Stimulated activated naive B cell treated with anti-CD40 and anti-IgM and Interleukin-4, amounts not matched to agents 10 μg/mL and 1 μg/mL and 100 μg/mL, for 72 hours (primary cell): ENCODE results near the gene PLEKHN1.
A peak's percentile ranks its signal among the peaks of the same experiment; 100 is the strongest.
"Not testable (repeated sequence)": the region's sequence is repeated elsewhere in the genome, so short reads cannot be mapped to it uniquely, and the experiment has no call there.

Source experiments
- ATAC-seq, 2 donors: fragments of 150-1000 bp; cut with Tn5 transposase; replicated peaks; 2 replicates each; pipeline ENCODE4 v1.10.0; 2021; ENCODE audit warnings: moderate library complexity in 1 of 2
- DNase-seq: peaks from one replicate; pipeline ENCODE4 v3.0.0; 2021
- H3K27ac Mint-ChIP-seq: one replicate; pipeline ENCODE4 v1.8.0; 2022; ENCODE audit warnings: mild to moderate bottlenecking, mixed read lengths
- H3K27me3 Mint-ChIP-seq, 2 donors: one replicate each; pipeline ENCODE4 v1.8.0; 2022; ENCODE audit warnings: mixed read lengths in 2 of 2
- H3K36me3 Mint-ChIP-seq, 2 donors: one replicate each; pipeline ENCODE4 v1.8.0; 2022; ENCODE audit warnings: mixed read lengths in 2 of 2, mild to moderate bottlenecking in 1 of 2
- H3K4me1 Mint-ChIP-seq, 2 donors: one replicate each; pipeline ENCODE4 v1.8.0; 2022; ENCODE audit warnings: mixed read lengths in 2 of 2, mild to moderate bottlenecking in 1 of 2
- H3K4me3 Mint-ChIP-seq, 2 donors: one replicate each; pipeline ENCODE4 v1.8.0; 2022; ENCODE audit warnings: mild to moderate bottlenecking in 2 of 2, mixed read lengths in 2 of 2, moderate library complexity in 1 of 2
- H3K9me3 Mint-ChIP-seq, 2 donors: one replicate each; pipeline ENCODE4 v1.8.0; 2022; ENCODE audit warnings: mixed read lengths in 2 of 2, mild to moderate bottlenecking in 1 of 2

PLEKHN1 gene

DNA sequence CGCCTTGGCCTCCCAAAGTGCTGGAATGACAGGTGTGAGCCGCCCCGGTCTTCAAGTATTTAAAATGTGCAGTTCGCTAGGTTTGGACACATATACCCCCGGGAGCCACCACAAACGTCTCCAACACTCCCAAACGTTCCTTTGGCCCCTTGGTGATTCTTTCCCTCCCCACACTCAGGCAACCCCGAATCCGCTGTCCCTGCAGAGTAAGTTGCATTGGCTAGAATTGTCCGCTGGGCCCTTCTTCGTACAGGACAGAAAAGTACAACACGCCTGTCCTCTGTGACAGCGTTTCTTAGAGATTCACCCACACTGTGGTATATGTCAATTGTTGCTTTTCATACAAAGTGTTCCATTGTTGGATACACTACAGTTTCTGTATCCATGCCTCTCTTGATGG lies 18.8 kb downstream of the PLEKHN1 start:
- Mint-ChIP-seq H3K4me1 (peaks cover 0 to 9% of the 10 kb centered on the region in 2 donors), H3K36me3 (peaks cover 2 to 7% of the 10 kb centered on the region in 2 donors), H3K27me3 (peaks cover 53 to 65% of the 10 kb centered on the region in 2 donors), H3K27ac (no peak overlapping the region), H3K9me3 (peaks cover 6 to 8% of the 10 kb centered on the region in 2 donors), H3K4me3 (no peak overlapping the region)
- ATAC-seq (no peak), DNase-seq (no peak)

DNA sequence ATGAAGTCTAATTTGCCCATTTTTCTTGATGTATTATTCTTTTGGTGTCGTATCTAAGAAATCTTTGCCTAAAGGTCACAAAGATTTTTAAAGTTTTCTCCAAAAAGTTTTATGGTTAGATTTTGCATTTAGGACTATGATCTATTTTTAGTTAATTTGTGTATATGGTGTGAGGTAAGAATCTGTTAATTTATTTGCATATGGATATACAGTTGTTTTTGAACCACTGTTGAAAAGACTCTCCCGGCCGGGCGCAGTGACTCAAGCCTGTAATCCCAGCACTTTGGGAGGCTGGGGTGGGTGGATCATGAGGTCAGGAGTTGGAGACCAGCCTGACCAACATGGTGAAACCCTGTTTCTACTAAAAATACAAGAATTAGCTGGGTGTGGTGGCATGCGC lies 21.8 kb downstream of the PLEKHN1 start:
- Mint-ChIP-seq H3K27ac (peak overlapping the region; percentile 42), H3K9me3 (peaks cover 9 to 13% of the 10 kb centered on the region in 2 donors), H3K4me1 (peaks cover 6 to 13% of the 10 kb centered on the region in 2 donors), H3K27me3 (peaks cover 49 to 78% of the 10 kb centered on the region in 2 donors)
- DNase-seq, H3K4me3 Mint-ChIP-seq, ATAC-seq, H3K36me3 Mint-ChIP-seq: not testable (repeated sequence)

DNA sequence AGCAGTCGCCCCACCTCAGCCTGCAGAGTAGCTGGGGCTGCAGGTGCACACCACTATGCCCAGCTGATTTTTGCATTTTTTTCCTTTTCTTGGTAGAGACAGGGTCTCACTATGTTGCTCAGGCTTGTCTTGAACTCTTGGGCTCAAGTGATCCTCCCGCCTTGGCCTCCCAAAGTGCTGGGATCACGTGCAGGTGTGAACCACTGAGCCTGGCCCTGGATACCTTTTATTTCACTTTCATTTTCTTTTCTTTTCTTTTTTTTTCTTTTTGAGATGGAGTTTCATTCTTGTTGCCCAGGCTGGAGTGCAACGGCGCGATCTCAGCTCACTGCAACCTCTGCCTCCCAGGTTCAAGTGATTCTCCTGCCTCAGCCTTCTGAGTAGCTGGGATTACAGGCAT lies 25.0 kb downstream of the PLEKHN1 start:
- not testable (repeated sequence) for H3K4me3 Mint-ChIP-seq, H3K36me3 Mint-ChIP-seq, DNase-seq, ATAC-seq, H3K27ac Mint-ChIP-seq
- peaks cover 11 to 13% of the 10 kb centered on the region in 2 donors for H3K4me1 Mint-ChIP-seq
- peaks cover 41 to 80% of the 10 kb centered on the region in 2 donors for H3K27me3 Mint-ChIP-seq
- peaks cover 9 to 13% of the 10 kb centered on the region in 2 donors for H3K9me3 Mint-ChIP-seq

DNA sequence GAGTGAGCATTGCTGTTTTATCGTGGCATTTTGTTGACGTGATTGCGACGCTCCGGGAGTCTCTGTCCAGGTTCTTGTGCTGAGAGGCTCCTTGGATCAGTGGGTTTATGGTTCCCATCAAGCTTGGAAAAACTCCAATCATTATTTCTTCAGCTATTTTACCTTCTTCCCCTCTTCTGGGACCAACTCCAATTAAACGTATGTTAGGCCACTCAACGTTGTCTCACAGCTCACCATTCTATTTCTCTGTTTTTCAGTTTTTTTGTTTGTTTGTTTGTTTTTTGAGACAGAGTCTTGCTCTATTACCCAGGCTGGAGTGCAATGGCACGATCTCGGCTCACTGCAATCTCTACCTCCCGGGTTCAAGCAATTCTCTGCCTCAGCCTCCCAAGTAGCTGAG lies 25.6 kb downstream of the PLEKHN1 start:
- peaks cover 40 to 78% of the 10 kb centered on the region in 2 donors for H3K27me3 Mint-ChIP-seq
- H3K4me3 Mint-ChIP-seq, result no peak overlapping the region
- H3K27ac Mint-ChIP-seq, result no peak overlapping the region
- H3K4me1 Mint-ChIP-seq, result peaks cover 11 to 13% of the 10 kb centered on the region in 2 donors
- ATAC-seq (no peak), DNase-seq (no peak)
- peaks cover 4 to 7% of the 10 kb centered on the region in 2 donors for H3K36me3 Mint-ChIP-seq
- peaks cover 9 to 13% of the 10 kb centered on the region in 2 donors for H3K9me3 Mint-ChIP-seq

DNA sequence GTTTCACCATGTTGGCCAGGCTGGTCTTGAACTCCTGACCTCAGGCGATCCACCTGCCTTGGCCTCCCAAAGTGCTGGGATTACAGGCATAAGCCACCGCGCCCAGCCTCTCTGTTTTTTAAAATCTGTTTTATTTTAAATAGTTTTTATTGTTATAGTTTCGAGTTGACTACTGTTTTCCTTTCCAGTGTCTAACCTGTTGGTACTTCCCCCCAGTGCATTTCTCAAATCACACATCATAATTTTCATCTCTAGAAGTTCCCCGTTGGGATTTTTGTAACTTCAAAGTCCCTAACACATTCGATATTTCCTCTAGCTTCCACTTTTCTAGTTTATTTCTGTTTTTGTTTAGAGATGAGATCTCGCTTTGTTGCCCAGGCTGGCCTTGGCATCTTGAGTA lies 26.1 kb downstream of the PLEKHN1 start:
- peaks cover 9 to 13% of the 10 kb centered on the region in 2 donors for H3K9me3 Mint-ChIP-seq
- no peak for DNase-seq
- no peak overlapping the region for H3K27ac Mint-ChIP-seq
- peaks cover 4 to 7% of the 10 kb centered on the region in 2 donors for H3K36me3 Mint-ChIP-seq
- ATAC-seq, result peak in 1 of 2 donors; percentile 48
- H3K27me3 Mint-ChIP-seq, result peaks cover 45 to 82% of the 10 kb centered on the region in 2 donors
- H3K4me1 Mint-ChIP-seq, result peaks cover 11 to 13% of the 10 kb centered on the region in 2 donors
- no peak overlapping the region for H3K4me3 Mint-ChIP-seq

DNA sequence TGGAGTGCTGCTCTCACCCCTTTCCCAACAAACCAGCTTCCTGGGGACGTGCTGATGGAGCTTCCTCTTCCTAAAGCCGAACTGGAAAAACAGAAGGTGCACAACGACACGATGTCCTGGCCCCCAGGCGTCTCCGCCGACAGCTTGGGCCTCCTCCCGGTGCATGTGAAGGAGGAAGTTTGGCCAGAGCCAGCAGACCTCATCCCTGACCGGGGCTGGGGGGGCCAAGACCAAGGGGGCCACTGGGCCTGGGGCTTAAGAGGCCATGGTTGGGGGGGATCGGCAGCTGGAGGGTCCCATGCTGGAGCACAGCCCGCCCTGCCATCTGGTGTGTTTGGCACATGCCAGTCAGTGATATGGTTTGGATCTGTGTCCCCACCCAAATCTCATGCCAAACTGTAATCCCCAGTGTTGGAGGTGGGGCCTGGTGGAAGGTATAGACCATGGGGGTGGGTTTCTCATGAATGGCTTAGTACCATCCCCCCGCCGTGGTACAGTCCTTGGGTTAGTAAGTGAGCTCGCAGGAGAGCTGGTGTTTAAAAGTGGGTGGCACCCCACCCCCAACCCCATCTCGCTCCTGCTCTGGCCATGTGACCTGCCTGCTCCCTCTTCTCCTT lies 27.2 kb downstream of the PLEKHN1 start:
- Mint-ChIP-seq H3K36me3 (peaks cover 4 to 7% of the 10 kb centered on the region in 2 donors), H3K4me1 (peaks cover 13 to 14% of the 10 kb centered on the region in 2 donors), H3K9me3 (peaks cover 9 to 12% of the 10 kb centered on the region in 2 donors)

DNA sequence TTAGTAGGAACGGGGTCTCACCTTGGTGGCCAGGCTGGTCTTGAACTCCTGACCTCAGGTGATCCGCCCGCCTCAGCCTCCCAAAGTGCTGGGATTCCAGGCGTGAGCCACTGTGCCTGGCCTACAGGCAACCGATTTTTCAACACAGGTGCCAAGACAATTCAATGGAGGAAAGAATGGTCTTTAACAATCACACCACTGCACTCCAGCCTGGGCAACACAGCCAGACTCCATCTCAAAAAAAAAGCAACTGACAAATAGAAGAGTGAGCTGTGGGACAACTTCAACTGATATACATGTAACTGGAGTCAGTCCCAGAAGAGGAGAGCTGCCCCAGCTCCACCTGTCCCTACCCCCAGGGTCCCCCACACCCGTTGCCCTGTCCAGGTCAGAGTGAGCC lies 28.3 kb downstream of the PLEKHN1 start:
- H3K36me3 Mint-ChIP-seq, H3K27ac Mint-ChIP-seq, ATAC-seq, DNase-seq, H3K9me3 Mint-ChIP-seq, H3K4me3 Mint-ChIP-seq: not testable (repeated sequence)
- Mint-ChIP-seq H3K27me3 (peaks cover 43 to 77% of the 10 kb centered on the region in 2 donors), H3K4me1 (peaks cover 10 to 14% of the 10 kb centered on the region in 2 donors)

More for the DNA sequence above, 27.2 kb downstream of the PLEKHN1 start:
- DNase-seq (no peak), ATAC-seq (no peak)
- Mint-ChIP-seq H3K27me3 (peaks cover 47 to 84% of the 10 kb centered on the region in 2 donors), H3K27ac (no peak overlapping the region), H3K4me3 (no peak overlapping the region)

DNA sequence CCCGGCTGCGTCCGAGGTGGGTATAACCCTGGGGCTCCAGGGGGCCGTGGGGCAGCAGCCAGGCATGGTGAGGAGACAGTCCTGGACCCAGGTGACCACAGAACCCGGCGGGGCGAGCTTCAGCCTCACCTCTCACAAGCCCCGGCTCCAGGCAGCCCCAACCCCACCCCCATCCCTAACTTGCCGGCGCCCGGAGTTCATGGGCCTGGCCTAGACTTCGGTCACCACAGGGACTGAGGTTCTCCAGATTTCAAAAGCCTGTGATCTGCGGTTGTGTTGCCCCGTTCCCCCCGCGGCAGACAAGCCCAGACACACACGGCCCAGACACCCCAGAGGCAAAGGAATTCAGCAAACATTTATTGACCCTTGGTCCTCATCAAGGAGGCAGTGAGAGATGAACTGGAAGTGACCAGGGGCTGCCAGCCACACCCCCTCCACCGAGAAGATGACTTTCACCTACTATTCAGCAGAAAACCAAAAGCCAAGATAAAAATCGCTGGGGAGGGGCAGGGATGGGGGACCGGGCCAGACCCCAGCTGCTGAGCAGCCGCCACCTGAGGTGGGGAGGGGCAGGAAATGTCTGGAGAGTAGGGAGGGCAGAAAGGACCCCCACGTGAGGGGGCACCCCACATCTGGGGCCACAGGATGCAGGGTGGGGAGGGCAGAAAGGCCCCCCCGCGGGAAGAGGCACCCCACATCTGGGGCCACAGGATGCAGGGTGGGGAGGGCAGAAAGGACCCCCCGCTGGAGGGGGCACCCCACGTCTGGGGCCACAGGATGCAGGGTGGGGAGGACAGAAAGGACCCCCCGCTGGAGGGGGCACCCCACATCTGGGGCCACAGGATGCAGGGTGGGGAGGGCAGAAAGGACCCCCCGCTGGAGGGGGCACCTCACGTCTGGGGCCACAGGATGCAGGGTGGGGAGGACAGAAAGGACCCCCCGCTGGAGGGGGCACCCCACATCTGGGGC lies 29.7 kb downstream of the PLEKHN1 start:
- Mint-ChIP-seq H3K4me3 (no peak overlapping the region), H3K4me1 (peaks cover 12 to 19% of the 10 kb centered on the region in 2 donors), H3K27me3 (peaks cover 44 to 71% of the 10 kb centered on the region in 2 donors), H3K27ac (no peak overlapping the region), H3K9me3 (peaks cover 3 to 5% of the 10 kb centered on the region in 2 donors), H3K36me3 (peaks cover 0 to 3% of the 10 kb centered on the region in 2 donors)
- ATAC-seq (no peak), DNase-seq (no peak)

DNA sequence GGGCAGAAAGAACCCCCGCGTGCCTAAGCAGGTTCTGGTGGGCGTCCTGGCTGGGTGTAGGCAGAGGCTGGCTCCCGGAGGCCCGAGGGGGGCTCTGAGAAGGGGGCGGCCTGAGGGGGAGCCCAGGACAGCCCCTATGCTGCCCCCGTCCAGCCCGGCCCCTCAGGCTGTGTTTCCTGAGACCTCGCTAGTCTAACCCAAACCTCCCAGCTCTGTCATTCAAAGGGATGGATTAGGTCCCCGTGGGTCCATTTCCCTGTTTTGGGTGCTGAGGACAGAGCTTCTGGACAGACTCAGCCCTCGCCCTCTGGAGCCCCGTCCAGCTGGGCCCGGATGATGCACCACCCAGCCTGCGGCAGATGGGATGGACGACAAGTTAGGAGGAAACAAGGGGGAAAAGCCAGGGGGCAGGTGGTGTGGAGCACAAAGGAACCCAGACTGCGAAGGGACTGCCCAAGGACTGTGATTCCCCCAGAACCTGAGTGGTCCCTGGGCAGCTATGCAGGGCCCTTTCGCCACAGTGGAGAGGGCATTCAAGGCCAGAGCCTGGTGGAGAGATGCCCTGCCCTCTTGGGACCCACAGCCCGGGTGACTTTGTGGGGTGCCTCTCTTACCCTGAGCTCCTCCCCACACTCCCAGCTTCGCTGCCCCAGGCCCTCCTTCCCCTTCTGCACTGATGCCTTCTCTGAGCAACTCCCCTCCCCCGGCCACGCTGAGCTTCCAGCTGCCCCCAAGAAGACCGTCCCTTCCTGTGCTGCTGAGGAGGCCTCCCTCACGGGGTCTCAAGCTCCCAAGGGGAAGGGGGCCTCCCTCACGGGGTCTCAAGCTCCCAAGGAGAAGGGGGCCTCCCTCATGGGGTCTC lies 30.8 kb downstream of the PLEKHN1 start:
- peaks cover under 1 to 3% of the 10 kb centered on the region in 2 donors for H3K9me3 Mint-ChIP-seq
- peaks cover 38 to 65% of the 10 kb centered on the region in 2 donors for H3K27me3 Mint-ChIP-seq
- peaks cover 11 to 25% of the 10 kb centered on the region in 2 donors for H3K4me1 Mint-ChIP-seq
- DNase-seq, result no peak
- ATAC-seq, result no peak
- no peaks in the 10 kb centered on the region for H3K36me3 Mint-ChIP-seq
- peak overlapping the region in 1 of 2 donors; percentile 8 for H3K4me3 Mint-ChIP-seq
- H3K27ac Mint-ChIP-seq, result peak overlapping the region; percentile 62

DNA sequence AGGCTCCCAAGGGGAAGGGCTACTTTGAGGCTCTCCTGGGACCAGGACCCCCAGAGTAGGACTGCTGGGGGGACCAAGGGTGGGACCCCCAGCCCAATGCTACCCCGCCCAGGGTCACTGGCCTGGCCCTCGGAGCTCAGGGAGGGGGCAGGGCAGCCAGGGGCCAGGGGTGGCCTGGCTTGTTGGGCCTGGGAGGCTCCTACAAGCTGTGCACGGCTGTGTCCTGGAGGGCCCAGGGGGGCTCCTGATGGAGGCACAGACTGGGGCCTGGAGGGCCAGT lies 31.4 kb downstream of the PLEKHN1 start:
- no peaks in the 10 kb centered on the region for H3K36me3 Mint-ChIP-seq
- DNase-seq, result no peak
- H3K27ac Mint-ChIP-seq, result peak overlapping the region; percentile 62
- ATAC-seq, result no peak
- peaks cover 36 to 61% of the 10 kb centered on the region in 2 donors for H3K27me3 Mint-ChIP-seq
- H3K9me3 Mint-ChIP-seq, result peaks cover 0 to under 1% of the 10 kb centered on the region in 2 donors
- no peak overlapping the region for H3K4me3 Mint-ChIP-seq
- H3K4me1 Mint-ChIP-seq, result peaks cover 9 to 22% of the 10 kb centered on the region in 2 donors

DNA sequence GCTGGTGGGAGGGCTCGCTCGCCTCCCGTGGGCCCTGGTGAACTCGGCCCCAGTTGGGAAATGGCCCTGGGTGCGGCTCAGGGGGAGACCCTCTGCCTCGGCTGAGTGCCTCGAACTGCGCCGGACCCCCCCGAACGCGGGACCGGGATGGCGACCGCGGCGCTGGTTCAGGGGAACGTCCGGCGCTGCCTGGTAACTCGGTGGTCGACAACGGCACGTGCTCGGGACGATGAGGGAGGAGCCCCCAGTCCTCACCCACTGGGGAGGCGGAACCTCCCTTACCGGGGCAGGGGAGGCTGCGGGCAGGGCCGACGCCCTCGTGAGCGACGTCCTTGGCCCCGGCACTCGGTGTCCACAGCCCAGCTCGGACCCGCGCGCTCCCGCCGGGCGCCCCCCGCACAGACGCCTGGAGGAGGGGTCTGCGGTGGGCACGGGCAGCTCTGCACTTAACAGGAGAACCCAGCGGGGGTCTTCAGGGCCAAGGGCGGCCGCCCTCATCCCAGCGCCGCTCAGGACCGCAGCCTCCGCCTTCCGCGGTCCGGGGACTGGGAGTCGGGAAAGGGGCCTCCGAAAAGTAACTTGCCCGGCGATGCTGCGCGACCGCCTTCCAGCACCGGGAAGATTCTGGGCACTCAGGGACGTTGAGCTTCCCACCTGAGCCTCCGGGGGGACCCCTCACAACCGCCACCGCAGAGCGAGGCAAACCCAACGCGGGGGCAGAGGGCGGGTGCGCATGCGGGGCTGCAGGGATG lies 31.9 kb downstream of the PLEKHN1 start:
- no peak overlapping the region for H3K27ac Mint-ChIP-seq
- H3K9me3 Mint-ChIP-seq, result no peaks in the 10 kb centered on the region
- H3K27me3 Mint-ChIP-seq, result peaks cover 39 to 60% of the 10 kb centered on the region in 2 donors
- peaks cover 9 to 21% of the 10 kb centered on the region in 2 donors for H3K4me1 Mint-ChIP-seq
- ATAC-seq (no peak), DNase-seq (no peak)
- H3K36me3 Mint-ChIP-seq, result no peaks in the 10 kb centered on the region
- peak overlapping the region; percentile 53 to 56 for H3K4me3 Mint-ChIP-seq

DNA sequence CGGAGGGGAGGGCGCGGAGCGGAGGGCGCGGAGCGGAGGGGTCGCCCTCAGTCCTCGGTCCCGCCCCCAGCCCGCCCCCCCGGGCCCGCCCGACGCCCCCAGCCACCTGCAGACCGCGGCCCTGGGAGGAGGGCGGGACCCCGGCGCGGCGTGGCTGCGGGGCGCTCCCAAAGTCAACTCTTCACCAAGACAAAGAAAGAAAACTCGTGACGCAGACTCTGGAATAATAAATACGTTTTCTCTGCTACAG lies 32.4 kb downstream of the PLEKHN1 start:
- Mint-ChIP-seq H3K36me3 (no peaks in the 10 kb centered on the region), H3K9me3 (no peaks in the 10 kb centered on the region), H3K27me3 (peaks cover 43 to 59% of the 10 kb centered on the region in 2 donors), H3K27ac (no peak overlapping the region), H3K4me1 (peaks cover 9 to 21% of the 10 kb centered on the region in 2 donors), H3K4me3 (no peak overlapping the region)
- DNase-seq (no peak), ATAC-seq (no peak)

DNA sequence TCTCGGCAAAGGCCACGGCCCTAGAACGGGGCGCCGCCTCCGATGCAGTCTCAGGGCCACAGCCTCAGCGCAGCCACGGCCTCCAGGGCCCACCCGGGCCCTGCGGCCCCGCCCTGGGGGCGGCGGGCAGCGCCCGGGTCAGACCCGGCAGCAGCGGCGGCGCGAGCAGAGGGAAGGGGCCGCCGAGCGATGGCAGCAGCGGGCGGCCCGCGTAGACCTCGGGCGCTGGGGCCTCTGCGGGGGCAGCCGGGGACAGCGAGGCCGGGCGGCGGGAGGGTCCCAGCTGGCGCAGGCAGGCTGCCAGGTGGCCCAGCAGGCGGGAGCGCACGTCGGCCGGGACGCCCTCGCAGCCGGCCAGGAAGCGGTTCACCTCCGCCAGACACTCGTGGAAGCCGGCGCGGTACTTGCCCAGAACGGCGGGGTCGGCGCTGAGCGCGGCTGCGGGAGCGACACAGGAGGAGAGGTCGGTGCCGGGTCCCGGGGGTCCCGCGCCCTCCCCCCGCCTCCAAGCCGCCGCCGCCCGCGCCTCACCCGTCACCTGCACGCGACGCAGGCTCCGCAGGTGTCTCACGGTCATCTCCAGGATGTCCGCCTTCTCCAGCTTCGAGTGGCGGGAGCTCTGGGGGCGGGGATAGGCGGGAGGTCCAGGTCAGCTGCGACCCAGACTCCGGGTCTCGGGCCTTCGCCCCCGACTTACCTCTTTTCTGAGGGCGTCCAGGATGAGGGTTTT lies 32.9 kb downstream of the PLEKHN1 start:
- Mint-ChIP-seq H3K36me3 (no peaks in the 10 kb centered on the region), H3K27ac (no peak overlapping the region), H3K9me3 (no peaks in the 10 kb centered on the region), H3K4me3 (peak overlapping the region in 1 of 2 donors; percentile 35), H3K27me3 (peaks cover 45 to 62% of the 10 kb centered on the region in 2 donors), H3K4me1 (peaks cover 8 to 21% of the 10 kb centered on the region in 2 donors)
- DNase-seq (no peak), ATAC-seq (peak in 1 of 2 donors; percentile 3)
